ENCODE results near the gene AKAP6.

Gene AKAP6

DNA sequence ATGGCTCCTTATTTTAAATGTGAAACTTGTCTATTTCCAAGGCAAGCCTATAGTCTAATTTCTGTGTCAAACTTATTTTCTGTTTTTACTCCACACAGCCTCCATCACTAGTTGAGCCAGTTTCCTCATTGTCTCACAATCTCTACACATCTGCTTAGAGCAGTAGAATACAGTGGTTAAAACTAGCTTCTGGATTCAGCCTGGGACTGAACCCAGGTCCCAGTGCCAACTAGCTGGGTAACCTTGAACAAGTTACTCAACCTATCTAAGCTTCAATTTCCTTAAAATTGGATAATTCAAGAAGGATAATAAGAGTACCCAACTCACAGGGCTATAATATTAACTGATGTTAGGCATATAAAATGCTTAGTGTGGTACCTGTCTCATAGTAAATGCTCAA is 304.8 kb downstream of the AKAP6 start:
- DNase-seq: no peak

DNA sequence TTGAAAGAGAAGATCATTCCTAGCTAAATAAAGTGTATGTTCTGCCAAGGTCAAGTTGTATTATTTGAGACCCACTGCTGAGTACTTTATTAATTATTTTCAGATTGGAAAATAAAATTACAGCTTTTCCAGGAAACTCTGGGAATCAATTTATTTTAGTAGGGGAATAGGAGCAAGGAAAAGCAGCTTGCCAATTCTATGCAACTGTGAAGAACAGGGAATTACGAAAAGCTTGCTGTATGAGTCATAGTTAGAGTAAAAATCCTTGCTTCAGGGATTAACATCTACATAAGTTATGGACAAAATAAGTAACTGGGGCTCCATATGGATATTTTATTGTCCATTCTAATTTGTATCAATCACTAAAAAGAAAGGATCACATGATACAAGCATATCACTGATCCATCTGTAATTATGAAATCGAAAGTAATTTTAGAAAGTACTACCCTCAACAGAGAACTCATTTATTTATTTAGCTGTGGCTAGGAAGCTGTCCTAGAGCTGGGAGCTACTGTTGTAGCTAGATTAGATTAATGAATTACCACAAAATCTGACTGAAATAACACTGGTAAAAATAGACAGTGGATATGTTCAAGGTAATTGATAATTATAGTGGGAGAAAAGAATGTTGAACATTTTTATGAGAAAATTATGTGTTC is 306.1 kb downstream of the AKAP6 start:
- peak; percentile 18 for DNase-seq

DNA sequence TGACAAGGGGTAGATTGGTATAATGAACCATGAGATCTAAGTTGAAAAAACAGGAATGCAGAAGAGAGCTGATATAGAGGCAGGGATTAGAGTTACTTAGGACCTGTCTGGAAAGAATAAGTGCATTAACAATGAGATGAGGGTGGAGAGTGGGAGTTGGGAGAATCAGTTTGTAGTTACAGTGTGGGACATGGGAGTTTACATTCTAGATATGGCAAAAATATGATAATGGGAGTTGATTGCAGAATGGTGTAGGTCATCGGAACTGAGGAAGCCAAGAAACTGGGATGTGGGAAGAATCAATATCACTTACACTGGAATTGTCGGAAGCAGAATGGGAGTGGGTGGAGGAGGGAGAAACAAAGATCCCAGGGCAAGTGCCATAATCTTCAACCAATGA is 308.5 kb downstream of the AKAP6 start:
- DNase-seq: no peak

DNA sequence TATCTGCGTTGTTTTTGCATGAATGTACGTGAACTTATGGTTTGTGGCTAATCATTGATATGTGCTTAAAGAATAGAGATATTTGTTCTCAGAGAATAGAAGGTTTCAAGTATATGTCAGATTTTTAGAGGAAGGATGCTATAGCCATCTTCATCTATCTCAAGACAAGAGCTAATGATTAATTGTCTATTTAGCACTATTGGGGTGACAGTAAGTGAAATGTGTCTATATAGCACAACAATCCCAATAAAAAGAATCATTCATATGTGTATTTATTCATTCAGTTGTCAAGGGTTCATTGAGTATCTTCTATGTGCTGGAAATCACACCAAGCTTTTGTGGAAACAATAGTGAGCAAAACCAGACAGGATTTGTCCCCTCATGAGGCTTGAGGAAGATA is 310.1 kb downstream of the AKAP6 start:
- DNase-seq: no peak

DNA sequence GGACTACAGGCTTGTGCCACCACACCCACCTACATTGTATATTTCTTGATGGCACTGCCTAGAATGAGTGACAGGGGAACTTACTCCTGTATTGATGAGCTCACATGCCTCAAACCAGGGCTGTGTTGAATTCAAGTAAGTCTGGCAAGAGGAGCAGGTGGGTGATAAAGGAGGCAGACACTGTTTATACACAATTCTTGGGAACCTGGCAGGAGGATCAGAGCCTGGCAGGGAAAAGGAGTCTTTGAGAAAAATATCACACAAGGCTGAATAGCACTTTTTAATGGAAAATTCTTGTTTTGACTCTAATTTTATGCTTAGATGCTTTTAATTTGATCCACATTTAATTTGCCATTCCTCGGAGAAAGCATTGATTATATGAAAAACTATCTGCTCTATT is 316.5 kb downstream of the AKAP6 start:
- DNase-seq: no peak

DNA sequence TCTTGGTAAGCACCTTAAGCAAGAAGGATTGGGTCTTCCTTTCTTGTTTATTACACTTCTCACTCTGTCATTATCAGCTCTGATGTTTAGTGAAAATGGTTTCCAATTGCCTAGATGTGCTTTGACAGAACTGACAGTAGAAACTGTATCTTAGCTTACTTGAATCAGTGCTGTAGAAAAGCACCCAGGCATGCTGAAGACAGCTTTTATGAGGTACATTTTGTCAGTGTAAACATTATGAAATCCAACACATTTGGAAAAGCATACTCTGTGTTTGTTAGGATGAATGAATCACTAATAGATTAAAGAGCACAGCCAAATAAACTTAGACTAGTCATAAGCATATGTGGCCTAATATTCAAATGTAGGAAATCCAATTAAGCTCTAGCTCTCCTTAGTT is 319.3 kb downstream of the AKAP6 start:
- no peak for DNase-seq

DNA sequence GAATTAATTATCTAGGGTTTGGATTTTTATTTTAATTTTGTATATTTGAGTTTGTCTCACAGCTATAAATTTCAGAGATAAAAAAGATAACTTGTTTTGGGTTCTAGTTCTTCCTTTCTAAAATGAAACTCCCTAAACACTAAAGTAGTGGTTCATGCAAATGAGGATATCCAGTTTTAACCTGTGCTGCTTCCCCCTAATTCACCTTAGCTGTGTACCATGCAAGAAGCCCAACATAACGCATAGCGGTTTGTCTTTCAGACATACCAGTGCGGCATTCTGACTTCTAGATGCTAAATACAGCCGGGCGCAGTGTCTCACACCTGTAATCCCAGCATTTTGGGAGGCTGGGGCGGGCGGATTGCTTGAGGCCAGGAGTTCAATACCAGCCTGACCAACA is 320.9 kb downstream of the AKAP6 start:
- DNase-seq: no peak

DNA sequence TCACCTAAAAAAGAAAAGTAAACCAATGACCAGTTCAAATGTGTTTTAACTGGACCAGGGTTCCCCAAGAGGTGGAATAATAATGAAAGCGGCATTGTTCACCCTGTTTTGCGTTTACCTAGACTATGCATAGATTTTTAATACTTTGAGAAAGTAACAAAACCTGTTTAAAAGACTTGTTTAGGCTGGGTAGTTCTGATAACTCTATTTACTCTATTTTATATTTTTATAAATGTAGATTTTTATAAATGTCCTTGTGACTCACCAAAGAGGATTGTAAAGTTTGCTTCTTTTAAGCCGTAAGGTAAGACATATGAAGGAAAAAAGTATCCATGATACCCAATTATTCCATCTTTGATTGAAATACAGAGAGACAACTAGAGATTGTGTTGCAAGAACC is 321.6 kb downstream of the AKAP6 start:
- DNase-seq: no peak

DNA sequence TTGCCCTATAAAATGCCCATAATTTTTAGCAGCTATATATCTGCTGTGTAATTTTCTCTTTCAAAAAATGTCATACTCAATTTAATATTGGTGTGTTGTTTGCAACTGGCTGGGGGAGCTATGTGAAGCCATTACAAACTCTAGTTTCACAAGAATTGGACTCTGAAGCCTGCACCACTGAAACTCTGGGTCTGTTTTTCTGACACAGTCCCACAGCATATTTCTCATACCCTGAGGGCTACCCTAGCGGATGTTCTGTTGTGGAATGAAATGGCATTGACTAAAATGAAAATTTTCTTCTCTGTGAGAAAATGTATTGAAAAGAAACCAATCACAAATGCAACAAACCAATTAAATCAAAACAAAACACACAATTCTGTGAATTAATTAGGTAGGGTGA is 325.0 kb downstream of the AKAP6 start:
- DNase-seq: no peak

DNA sequence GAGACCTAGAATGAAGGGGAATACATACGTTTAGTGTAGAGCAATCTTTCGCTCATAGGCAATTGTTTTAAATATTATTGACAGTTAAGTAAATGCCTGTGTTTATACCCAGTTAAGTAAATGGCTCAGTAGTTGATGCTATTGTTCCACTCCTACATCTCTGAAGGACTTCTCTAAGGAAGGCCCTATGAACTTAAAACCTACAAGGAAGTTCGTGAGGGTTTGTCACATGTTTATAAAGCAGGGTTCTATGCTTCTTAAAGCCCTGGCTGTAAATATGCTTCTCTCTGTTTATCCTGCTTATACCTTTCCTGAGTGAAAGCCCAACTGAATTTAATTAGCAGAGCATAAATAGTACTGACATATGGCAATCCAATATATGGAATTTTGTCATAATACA is 327.5 kb downstream of the AKAP6 start:
- peak; percentile 13 for DNase-seq

DNA sequence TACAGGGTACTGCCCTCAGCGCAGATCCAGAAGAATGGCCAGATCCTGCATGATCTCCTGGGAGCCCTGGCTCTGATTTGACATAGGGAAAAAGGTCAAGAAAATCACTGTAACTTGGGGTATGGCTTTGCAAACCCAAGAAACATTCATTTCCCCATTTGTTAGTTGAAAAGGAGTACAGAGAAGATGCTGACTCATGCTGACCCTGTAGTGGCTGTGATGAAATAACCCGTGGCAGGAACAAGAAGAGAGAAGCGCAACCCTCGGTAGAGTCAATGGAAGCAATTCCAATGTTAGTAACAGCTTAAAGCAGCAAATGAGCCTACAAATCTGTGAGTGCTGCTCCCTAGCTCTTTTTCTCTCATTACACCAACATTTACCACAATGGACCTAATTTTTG is 328.0 kb downstream of the AKAP6 start:
- peak; percentile 94 for DNase-seq

DNA sequence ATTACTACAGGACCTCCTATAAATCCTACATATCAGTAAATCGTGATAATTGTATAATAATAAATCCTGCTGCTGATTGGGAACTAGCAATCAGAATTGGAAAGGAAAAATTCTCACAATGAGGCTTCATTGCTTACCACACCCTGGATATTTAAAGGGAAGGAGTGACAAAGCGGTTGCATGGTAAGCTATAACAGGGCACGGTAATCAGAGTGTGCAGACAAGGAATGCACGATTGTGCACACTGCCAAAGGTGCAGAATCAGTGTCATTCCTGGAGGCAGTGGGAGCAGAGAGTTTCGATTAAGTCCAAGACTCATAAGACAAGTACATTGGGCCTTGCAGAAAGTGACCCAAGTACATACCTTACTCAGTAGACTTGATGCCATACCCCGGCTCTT is 332.1 kb downstream of the AKAP6 start:
- DNase-seq: no peak

DNA sequence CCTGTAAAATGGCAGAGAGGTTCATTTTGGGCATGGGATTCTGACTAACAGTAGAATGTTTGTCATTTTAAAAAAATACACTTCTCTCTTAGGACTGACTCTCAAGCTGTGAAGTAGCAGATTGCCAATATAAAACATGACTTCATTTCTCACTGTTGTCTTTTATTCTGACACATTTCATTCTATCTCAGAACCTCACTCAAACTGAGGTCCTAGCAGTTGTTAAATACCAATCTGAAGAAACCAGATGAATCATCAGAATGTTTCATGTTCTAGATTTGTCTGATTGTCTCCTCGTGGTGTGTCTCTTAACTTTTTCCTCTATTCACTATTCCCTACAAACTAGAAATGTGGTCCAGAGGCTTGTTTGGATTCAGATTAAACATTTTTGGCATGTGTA is 333.1 kb downstream of the AKAP6 start:
- peak; percentile 5 for DNase-seq

DNA sequence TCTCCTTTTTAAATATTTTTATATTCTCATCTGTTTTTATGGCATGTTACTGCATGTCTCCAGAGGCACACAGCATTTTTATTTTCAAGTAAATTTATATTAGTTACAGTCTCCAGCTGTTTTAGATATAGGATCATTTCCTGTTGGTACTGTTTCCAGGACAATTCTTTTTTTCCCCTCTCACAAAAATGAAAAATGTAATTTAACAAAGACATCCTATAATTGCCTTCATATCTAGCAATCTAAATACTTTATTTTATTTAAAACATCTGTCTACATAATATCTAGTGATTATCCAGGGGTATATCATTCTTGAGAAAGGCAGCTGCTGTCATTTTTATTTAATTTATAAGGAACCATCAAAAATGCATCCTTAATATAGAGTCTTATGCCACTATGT is 337.2 kb downstream of the AKAP6 start:
- no peak for DNase-seq

DNA sequence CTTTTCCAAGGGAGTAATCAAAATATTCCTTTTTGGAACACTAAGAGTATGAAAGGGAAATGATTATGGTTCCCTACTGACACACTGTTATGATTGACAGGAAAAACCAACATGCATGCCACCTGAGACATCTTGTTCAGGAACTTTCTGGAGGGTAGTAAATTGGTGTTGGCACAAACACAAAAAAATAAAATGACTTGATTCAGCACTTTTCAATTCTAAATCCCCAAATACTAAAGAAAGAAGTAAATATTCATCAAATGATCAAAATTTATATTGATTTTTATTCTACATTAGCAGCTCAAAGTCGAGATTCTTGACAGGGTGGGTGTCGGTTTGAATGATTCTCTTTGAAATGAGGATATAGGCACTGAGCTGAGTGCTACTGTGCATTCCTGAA is 338.2 kb downstream of the AKAP6 start:
- DNase-seq: no peak

DNA sequence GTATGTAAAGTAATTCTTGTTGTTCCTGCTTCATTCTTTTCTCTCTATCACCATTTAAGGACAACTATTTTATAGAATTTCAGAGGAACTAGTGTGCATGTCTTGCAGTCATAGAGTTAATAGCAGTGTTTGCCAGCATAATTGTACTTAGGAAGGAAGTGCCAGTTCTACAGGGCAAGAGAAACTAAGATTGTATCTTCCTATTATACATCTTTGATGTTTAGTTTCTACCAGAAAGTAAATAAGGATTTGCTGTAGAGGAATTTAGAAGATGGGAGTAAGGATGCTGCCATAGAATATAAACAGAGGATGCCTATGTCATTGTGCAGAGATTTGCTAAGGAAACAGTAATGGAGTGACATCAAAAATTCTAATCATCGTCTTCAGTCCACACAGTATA is 338.7 kb downstream of the AKAP6 start:
- DNase-seq: no peak

DNA sequence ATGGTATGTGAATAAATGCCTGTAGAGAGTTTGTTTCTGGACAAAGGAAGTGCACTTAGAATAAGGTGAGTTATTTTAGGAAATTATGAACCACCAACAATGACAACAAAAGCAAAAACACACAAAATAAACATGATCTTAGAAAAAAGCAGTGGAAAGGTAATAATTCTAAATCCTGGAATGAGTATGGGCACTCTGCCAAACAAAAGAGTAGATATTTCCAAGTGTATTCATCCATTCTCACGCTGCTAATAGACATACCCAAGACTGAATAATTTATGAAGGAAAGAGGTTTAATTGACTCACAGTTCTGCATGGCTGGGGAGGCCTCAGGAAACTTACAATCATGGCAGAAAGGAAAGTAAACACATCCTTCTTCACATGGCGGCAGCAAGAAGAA is 340.3 kb downstream of the AKAP6 start:
- DNase-seq: no peak

DNA sequence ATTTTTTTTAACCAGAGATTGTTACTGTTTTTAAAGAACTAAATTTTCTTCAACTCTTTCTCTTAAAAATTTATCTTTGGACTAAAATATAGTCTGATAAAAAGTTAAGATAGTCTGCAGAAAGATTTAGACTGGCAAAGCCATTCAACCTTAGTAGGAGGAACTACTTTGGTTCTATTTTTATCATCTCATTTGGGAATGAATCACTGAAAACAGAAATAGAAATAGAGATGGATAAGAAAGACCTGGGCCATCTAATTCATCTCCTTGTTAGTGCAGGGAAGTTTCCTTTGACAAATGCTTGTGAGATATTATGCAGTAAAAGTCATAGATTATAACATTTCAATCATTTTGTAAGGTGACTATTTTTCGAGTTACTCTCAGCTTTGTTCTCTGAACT is 346.3 kb downstream of the AKAP6 start:
- no peak for DNase-seq

DNA sequence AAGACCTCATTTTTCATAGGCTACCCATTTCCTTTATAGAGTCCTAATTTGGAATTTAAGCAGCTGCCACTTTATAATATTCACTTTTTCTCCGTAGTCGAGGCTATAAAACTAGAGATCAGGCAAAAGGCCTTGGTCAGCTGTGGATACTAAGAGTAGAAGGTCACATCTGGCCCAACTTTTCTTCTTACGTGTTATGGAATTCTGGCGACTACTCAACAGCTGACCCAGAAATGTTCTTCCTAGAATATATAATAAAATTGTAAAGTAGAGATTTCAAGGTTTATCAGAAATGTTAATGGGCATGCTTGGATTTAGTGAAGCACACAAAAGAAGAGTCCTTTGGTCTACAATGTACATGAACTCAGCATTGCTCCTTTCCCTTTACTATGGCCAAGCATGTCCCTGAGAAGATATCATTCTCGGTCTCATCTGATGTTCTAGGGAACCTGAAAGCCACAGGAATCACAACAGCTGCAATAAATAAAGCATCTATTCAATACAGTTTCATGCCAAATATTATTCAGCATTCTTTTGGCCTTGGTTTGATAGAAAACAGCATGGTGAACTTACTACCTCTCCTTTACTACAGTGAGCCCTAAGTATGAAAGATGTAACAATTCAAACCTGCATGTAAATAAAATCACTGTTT is 348.2 kb downstream of the AKAP6 start:
- DNase-seq: no peak

DNA sequence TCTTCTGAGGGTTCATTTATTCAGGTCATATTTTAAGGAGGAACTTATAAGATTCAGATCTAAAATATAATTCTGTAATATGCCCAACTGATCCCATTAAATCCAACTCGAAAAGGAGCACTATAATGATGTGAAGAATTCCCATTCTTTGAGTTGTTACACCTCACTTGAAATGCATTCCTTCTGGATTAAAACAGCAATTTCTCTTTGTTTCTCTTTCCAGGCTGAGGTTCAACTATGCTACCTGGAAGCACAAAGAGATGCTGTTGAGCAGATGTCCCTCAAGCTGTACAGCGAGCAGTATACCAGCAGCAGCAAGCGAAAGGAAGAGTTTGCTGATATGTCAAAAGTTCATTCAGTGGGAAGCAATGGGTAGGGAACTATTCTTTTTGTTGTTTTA is 349.0 kb downstream of the AKAP6 start:
- DNase-seq: no peak

DNA sequence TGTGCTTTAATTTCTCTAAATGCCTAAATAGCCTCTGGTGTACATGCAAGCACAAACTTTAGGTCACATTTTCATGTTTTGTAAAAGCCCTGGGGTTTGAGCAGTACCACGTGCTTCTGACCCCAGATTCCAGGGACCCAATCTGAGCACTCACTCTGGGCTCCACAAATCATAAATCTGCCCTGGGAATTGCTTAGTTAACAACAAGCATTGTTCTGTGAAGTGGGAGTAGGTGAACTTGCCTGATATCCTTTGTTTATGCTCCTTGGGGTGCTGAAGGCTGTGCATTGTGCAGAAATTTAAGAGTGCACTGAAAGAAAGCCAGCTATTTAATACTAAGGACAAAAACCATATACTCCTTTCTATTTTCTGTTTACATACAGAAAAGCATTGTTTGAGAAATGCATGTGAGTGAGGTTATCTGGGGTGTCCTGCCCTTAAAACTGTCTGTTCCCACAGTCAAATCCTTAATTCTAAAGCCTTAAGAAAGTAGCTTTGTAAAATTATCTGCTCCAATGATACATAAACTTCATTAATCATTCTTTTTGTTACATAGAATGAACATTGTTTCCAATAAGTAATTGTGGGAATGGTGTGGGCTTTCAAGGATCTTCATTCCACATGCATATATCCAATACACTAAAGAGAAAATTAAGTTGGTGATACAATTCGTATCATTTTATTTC is 351.0 kb downstream of the AKAP6 start:
- DNase-seq: no peak

DNA sequence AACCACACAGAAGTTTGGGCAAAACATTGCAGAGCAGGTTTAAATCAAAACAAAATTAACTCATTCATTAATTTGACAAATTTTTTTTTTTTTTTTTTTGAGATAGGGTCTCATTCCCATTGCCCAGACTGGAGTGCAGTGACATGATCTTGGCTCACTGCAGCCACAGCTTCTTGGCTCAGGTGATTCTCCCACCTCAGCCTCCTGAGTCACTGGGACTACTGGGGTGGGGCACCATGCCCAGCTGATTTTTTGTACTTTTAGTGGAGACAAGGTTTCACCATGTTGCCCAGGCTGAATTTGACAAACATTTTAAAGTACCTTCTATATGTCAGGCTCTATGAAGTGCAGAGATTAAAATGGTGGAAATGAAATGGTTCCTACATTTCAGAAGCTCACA is 352.5 kb downstream of the AKAP6 start:
- DNase-seq: no peak

DNA sequence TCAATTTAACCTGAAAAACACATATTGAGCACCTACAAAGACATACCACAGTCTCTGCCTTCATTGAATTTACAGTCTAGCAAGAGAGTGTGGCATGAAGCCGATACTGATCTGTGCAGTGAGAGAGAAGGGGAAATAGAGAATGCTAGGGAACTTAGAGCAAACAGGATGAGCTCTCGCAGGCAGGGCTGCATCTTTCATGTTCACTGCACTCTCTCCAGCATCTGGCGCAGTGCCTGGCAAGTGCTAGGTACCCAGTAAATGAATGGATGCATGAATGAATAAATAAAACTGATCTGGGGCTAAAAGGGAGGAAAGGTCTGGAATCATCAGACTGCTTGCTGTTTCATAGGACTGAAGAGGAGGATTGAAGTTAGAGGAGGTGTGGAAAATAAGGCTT is 353.1 kb downstream of the AKAP6 start:
- no peak for DNase-seq

DNA sequence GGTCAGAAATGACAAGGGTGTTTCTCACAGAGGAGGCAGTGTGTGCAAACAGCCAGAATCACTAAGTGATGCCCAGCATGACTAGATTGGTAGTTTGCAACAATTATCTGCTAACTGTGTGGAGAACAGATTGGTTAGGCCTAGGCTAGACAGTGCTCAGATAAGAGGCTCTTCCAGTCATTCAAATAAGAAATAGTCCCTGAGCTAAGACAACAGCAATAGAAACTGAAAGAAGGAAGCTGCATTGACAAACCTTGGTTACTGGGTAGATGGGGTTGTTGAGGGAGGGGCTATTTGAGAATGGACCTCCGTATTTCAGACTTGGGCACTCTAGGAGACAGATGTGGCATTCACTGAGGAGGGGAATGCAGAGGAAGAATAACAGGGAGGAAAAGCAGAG is 354.6 kb downstream of the AKAP6 start:
- peak; percentile 40 for DNase-seq

DNA sequence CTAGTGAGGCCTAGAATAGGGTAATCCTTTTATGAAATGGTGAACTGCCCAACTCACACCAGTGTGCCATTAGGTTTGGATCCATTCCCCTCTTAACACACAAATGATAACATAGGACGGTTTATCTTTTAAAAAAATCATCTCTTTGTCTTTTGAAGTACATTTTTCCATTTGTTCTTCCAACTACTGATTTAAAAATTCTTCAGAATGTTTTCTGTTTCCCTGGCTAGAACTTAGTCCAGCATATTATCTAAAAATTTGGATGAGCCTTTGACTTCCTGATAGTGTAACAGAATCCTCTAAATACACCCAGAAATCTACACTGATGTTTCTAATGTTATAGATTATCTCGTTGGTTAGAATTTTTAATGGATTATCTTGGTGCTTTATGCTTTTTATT is 359.8 kb downstream of the AKAP6 start:
- DNase-seq: no peak
